ENCODE results near the gene ACSS3. TPM values are rescaled to one million over a fixed set of nuclear protein-coding genes. Genes with fewer than 3 reads are reported as not detected.
"Not testable (repeated sequence)": the region's sequence is repeated elsewhere in the genome, so short reads cannot be mapped to it uniquely, and the experiment has no call there.

Gene ACSS3
- total and polyA plus RNA-seq, 10 of the 15 experiments (the other 5 are each of a cell fraction or from before 2014, with no cell fraction given): 0.06 to 0.31 TPM; not detected in 8

GRCh38 chr12:81196595-81196994, 118.7 kb downstream of the ACSS3 start:
- no peak for TF ChIP-seq USF1 (IDR thresholded peaks at IDR 0.05; ENCODE audit: borderline replicate concordance, extremely low read length, insufficient read depth, low read depth, low read length)
- TF ChIP-seq BHLHE40 (IDR thresholded peaks at IDR 0.05; ENCODE audit: borderline replicate concordance in 1 of 2, low read depth in 2 of 2, low read length in 1 of 2): no peak
- no peak for TF ChIP-seq RAD21 (IDR thresholded peaks at IDR 0.05; ENCODE audit: insufficient read depth, low read depth, low read length)
- no peak for TF ChIP-seq SIN3A (IDR thresholded peaks at IDR 0.05; ENCODE audit: low read depth, low read length)
- no peak for TF ChIP-seq CTCF (IDR thresholded peaks at IDR 0.05 in 2 of 3, conservative IDR thresholded peaks at IDR 0.05 in 1 of 3; ENCODE audit: control insufficient read depth in 2 of 3, extremely low read depth in 1 of 3, insufficient read depth in 1 of 3, low read depth in 3 of 3, low read length in 3 of 3)
- TF ChIP-seq STAT3 (IDR thresholded peaks at IDR 0.05; ENCODE audit: low read depth, low read length): no peak
- TF ChIP-seq PKNOX1 (IDR thresholded peaks at IDR 0.05): no peak
- no peak for TF ChIP-seq TBL1XR1 (IDR thresholded peaks at IDR 0.05; ENCODE audit: low read depth, low read length)
- TF ChIP-seq RAD51 (IDR thresholded peaks at IDR 0.05): no peak
- TF ChIP-seq POU2F2 (IDR thresholded peaks at IDR 0.05; ENCODE audit: borderline replicate concordance, low read depth, low read length): no peak
- no peak for ATAC-seq
- ChIA-PET POLR2A (no interaction called here), SMC1A (ENCODE audit: uncharacterized antibody, unreplicated experiment) (no interaction called here), RAD21 (ENCODE audit: unreplicated experiment) (no interaction called here), CTCF (no interaction called here)
- H2AFZ ChIP-seq (ENCODE audit: control insufficient read depth, low read depth, low read length): no peak overlapping the region
- H3K9ac ChIP-seq (ENCODE audit: control insufficient read depth, insufficient read depth, low read length): no peak overlapping the region
- in situ Hi-C loops (cut with MboI): no loop called here
- no peaks in the 10 kb centered on the region for H3K27me3 ChIP-seq (replicated peaks in 1 of 2; ENCODE audit: control insufficient read depth in 2 of 2, insufficient read depth in 2 of 2, low read length in 1 of 2)
- no peaks in the 10 kb centered on the region for H3K9me3 ChIP-seq (replicated peaks; ENCODE audit: control insufficient read depth, insufficient read depth, low read length)
- H3K4me3 ChIP-seq: no peak overlapping the region
- H3K27ac ChIP-seq (ENCODE audit: control insufficient read depth, insufficient read depth): no peak overlapping the region
- BruUV-seq (replicated peaks): no TSS peak
- intact Hi-C loops (cut with micrococcal nuclease; ENCODE audit: unreplicated experiment): no loop called here
- H4K20me1 ChIP-seq (ENCODE audit: control insufficient read depth, insufficient read depth): no peaks in the 10 kb centered on the region
- FAIRE-seq: no peak
- no peaks in the 10 kb centered on the region for H3K4me1 ChIP-seq (ENCODE audit: control insufficient read depth, insufficient read depth, low read length)
- no peaks in the 10 kb centered on the region for H3K36me3 ChIP-seq (ENCODE audit: control insufficient read depth in 2 of 2, insufficient read depth in 2 of 2, low read length in 1 of 2)
- DNase-seq (ENCODE audit: low read depth, low spot score): no peak
- WGBS (ENCODE audit: insufficient coverage, insufficient replicate concordance, low lambda C conversion rate, missing lambda C conversion rate): 2% methylated on average over 3 of the region's 3 CpGs
- H3K4me2 ChIP-seq (ENCODE audit: control insufficient read depth, insufficient read depth): no peak overlapping the region
- no peaks in the 10 kb centered on the region for H3K79me2 ChIP-seq (ENCODE audit: control insufficient read depth, insufficient read depth, low read length)

GRCh38 chr12:81200561-81200960, 122.7 kb downstream of the ACSS3 start:
- H3K9ac ChIP-seq (ENCODE audit: control insufficient read depth, insufficient read depth, low read length); H3K4me2 ChIP-seq (ENCODE audit: control insufficient read depth, insufficient read depth); POLR2A ChIA-PET; RAD21 ChIA-PET (ENCODE audit: unreplicated experiment); H3K79me2 ChIP-seq (ENCODE audit: control insufficient read depth, insufficient read depth, low read length); H3K27ac ChIP-seq (ENCODE audit: control insufficient read depth, insufficient read depth); ATAC-seq; H3K4me1 ChIP-seq (ENCODE audit: control insufficient read depth, insufficient read depth, low read length); intact Hi-C loops (cut with micrococcal nuclease; ENCODE audit: unreplicated experiment); H3K36me3 ChIP-seq (ENCODE audit: control insufficient read depth in 2 of 2, insufficient read depth in 2 of 2, low read length in 1 of 2); BruUV-seq (replicated peaks); CTCF ChIA-PET; H3K27me3 ChIP-seq (replicated peaks in 1 of 2; ENCODE audit: control insufficient read depth in 2 of 2, insufficient read depth in 2 of 2, low read length in 1 of 2); FAIRE-seq; SMC1A ChIA-PET (ENCODE audit: uncharacterized antibody, unreplicated experiment); H4K20me1 ChIP-seq (ENCODE audit: control insufficient read depth, insufficient read depth); H2AFZ ChIP-seq (ENCODE audit: control insufficient read depth, low read depth, low read length); DNase-seq (ENCODE audit: low read depth, low spot score); H3K4me3 ChIP-seq; in situ Hi-C loops (cut with MboI); H3K9me3 ChIP-seq (replicated peaks; ENCODE audit: control insufficient read depth, insufficient read depth, low read length): not testable (repeated sequence)
- 26% methylated on average over 6 of the region's 6 CpGs for WGBS (ENCODE audit: insufficient coverage, insufficient replicate concordance, low lambda C conversion rate, missing lambda C conversion rate)
